ENCODE measurements around the gene SLC7A7. TPM values are rescaled to one million over a fixed set of nuclear protein-coding genes. Genes with fewer than 3 reads are reported as not detected.

The SLC7A7 gene
- total and polyA plus RNA-seq, 10 donors = 34.2 to 165 (median 85.8) TPM

- intact Hi-C loops (cut with DNase I; ENCODE audit: low total_unique reads) = no loop called here
- WGBS, 5 donors = 89 to 98% (median 94%) methylated on average over 2 of the region's 2 CpGs
These were observed 23.1 kb downstream of the SLC7A7 start for GRCh38 chr14:22792158-22792557.

GRCh38 chr14:22791301-22791700 lies 23.9 kb downstream of the SLC7A7 start:
- no peak for TF ChIP-seq POLR2AphosphoS5 (IDR thresholded peaks at IDR 0.05)
- no peak for TF ChIP-seq POLR2A (IDR thresholded peaks at IDR 0.05)
- no peak for TF ChIP-seq CTCF (IDR thresholded peaks at IDR 0.05 in 8 of 11, conservative IDR thresholded peaks at IDR 0.05 in 3 of 11)
- Histone ChIP-seq H3K9me3 (no peaks in the 10 kb centered on the region), H3K27me3 (replicated peaks in 1 of 7) (no peaks in the 10 kb centered on the region), H3K4me3 (no peak overlapping the region), H3K27ac (peak overlapping the region in 5 of 8 donors; percentile 57 to 85 (median 73)), H3K4me1 (peaks cover 5 to 60% (median 26%) of the 10 kb centered on the region in 6 donors), H3K36me3 (no peaks in the 10 kb centered on the region)
- DNase-seq = no peak
- intact Hi-C loops (cut with DNase I; ENCODE audit: low total_unique reads) = no loop called here
- WGBS, 5 donors = 80 to 90% (median 84%) methylated on average over 3 of the region's 3 CpGs

More at GRCh38 chr14:22792158-22792557, 23.1 kb downstream of the SLC7A7 start:
- TF ChIP-seq CTCF (IDR thresholded peaks at IDR 0.05 in 8 of 11, conservative IDR thresholded peaks at IDR 0.05 in 3 of 11) (no peak), POLR2A (IDR thresholded peaks at IDR 0.05) (no peak), POLR2AphosphoS5 (IDR thresholded peaks at IDR 0.05) (no peak)
- no peak for DNase-seq
- Histone ChIP-seq H3K4me3 (no peak overlapping the region), H3K27ac (peak overlapping the region in 3 of 8 donors; percentile 13 to 50 (median 41)), H3K36me3 (peaks cover 0 to 2% (median 0%) of the 10 kb centered on the region in 6 donors), H3K9me3 (no peaks in the 10 kb centered on the region), H3K27me3 (replicated peaks in 1 of 7) (no peaks in the 10 kb centered on the region), H3K4me1 (peaks cover 5 to 63% (median 27%) of the 10 kb centered on the region in 6 donors)

GRCh38 chr14:22786685-22787084 lies 28.6 kb downstream of the SLC7A7 start:
- TF ChIP-seq POLR2A (IDR thresholded peaks at IDR 0.05) = no peak
- no peak for TF ChIP-seq CTCF (IDR thresholded peaks at IDR 0.05 in 8 of 11, conservative IDR thresholded peaks at IDR 0.05 in 3 of 11)
- TF ChIP-seq POLR2AphosphoS5 (IDR thresholded peaks at IDR 0.05) = no peak
- H3K27ac ChIP-seq = peak overlapping the region in 2 of 8 donors; percentile 51 to 58
- H3K4me3 ChIP-seq = no peak overlapping the region
- H3K27me3 ChIP-seq (replicated peaks in 1 of 7) = no peaks in the 10 kb centered on the region
- H3K4me1 ChIP-seq = peaks cover 5 to 78% (median 39%) of the 10 kb centered on the region in 6 donors
- 91 to 99% (median 98%) methylated on average over 4 of the region's 4 CpGs for WGBS, 5 donors
- peaks cover 0 to 4% (median 0%) of the 10 kb centered on the region in 6 donors for H3K36me3 ChIP-seq
- H3K9me3 ChIP-seq = no peaks in the 10 kb centered on the region
- no peak for DNase-seq
- intact Hi-C loops (cut with DNase I; ENCODE audit: low total_unique reads) = no loop called here

- H3K4me3 ChIP-seq = no peak overlapping the region
- no peak for DNase-seq
- H3K27me3 ChIP-seq (replicated peaks in 1 of 7) = no peaks in the 10 kb centered on the region
- TF ChIP-seq POLR2A (IDR thresholded peaks at IDR 0.05) (no peak), POLR2AphosphoS5 (IDR thresholded peaks at IDR 0.05) (no peak), CTCF (IDR thresholded peaks at IDR 0.05 in 8 of 11, conservative IDR thresholded peaks at IDR 0.05 in 3 of 11) (no peak)
- H3K4me1 ChIP-seq = peaks cover 0 to 95% (median 47%) of the 10 kb centered on the region in 6 donors
- peak overlapping the region in 7 of 8 donors; percentile 48 to 81 (median 71) for H3K27ac ChIP-seq
- 0 to 38% (median 0%) methylated on average over 1 of the region's 1 CpG for WGBS, 5 donors
- intact Hi-C loops (cut with DNase I; ENCODE audit: low total_unique reads) = no loop called here
- H3K9me3 ChIP-seq = no peaks in the 10 kb centered on the region
- peaks cover 0 to 38% (median 0%) of the 10 kb centered on the region in 6 donors for H3K36me3 ChIP-seq
These were observed 33.8 kb downstream of the SLC7A7 start for GRCh38 chr14:22781301-22781991.

Measured in spleen (tissue), 11 donors.